Astrocyte (in vitro differentiated cells and primary cell): ENCODE data around the gene B4GALNT1.

Experiments
- CTCF ChIP-seq: IDR thresholded peaks from 2 replicates; pipeline ENCODE4 v1.5.1; 2011; ENCODE audit warnings: low read depth, mild to moderate bottlenecking, inconsistent platforms, low read length, moderate library complexity; ENCODE audit not compliant: insufficient read depth
- EZH2 ChIP-seq: IDR thresholded peaks from 2 replicates; pipeline ENCODE4 v1.6.1; 2012; ENCODE audit warnings: mild to moderate bottlenecking, low read length, inconsistent platforms; ENCODE audit not compliant: insufficient read depth

DNA sequence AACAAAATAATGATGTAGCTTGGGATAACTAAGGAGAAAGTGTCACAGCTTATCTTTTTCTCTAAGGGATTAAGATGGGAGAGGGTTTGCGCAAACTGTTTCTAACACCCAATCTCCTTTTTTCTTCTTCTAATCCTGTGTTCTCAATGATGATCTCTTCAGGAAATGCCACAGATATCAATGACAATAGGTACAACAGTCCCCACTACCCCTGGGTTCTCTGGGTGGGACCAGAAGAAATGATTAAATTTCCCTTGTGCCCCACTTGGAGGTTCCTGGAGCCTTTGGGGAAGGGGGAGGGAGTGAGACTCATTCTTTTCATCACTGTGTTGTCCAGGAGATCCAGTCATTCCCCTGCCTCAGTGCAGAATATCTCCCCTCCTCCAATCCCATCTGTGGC lies 50.6 kb downstream of the B4GALNT1 start:
- TF ChIP-seq CTCF = no peak
- no peak for TF ChIP-seq EZH2
